NT2/D1 (cell line): ENCODE measurements around the gene GFRA1.

ENCODE experiments used
- DNase-seq: peaks from one replicate; pipeline ENCODE4 v3.0.0-alpha.2; 2011; ENCODE audit warnings: low read depth, low spot score
- H3K27me3 ChIP-seq: 2 replicates; pipeline ENCODE4 v1.6.0; 2011; ENCODE audit warnings: mild to moderate bottlenecking; ENCODE audit not compliant: insufficient read length, insufficient read depth
- H3K36me3 ChIP-seq: 2 replicates; pipeline ENCODE4 v1.6.1; 2011; ENCODE audit warnings: mild to moderate bottlenecking, low read length, mixed read lengths; ENCODE audit not compliant: insufficient read depth, insufficient read length
- H3K4me1 ChIP-seq: 2 replicates; pipeline ENCODE4 v1.5.1; 2011; ENCODE audit not compliant: insufficient read depth, insufficient read length
- H3K4me3 ChIP-seq: 2 replicates; pipeline ENCODE4 v1.5.1; 2011; ENCODE audit warnings: low read depth; ENCODE audit not compliant: insufficient read length
- H3K9ac ChIP-seq: 2 replicates; pipeline ENCODE4 v1.6.0; 2011; ENCODE audit warnings: low read depth; ENCODE audit not compliant: insufficient read length
- H3K9me3 ChIP-seq: 2 replicates; pipeline ENCODE4 v1.5.1; 2011; ENCODE audit warnings: mild to moderate bottlenecking, low read length; ENCODE audit not compliant: insufficient read depth
- SUZ12 ChIP-seq: IDR thresholded peaks from 2 replicates; pipeline ENCODE4 v1.6.1; 2011; ENCODE audit not compliant: insufficient read length, insufficient read depth; ENCODE audit errors: extremely low read depth
- YY1 ChIP-seq: IDR thresholded peaks from 2 replicates; pipeline ENCODE4 v1.6.1; 2011; ENCODE audit not compliant: insufficient read length, insufficient read depth
- ZNF274 ChIP-seq: IDR thresholded peaks from 2 replicates; pipeline ENCODE4 v1.6.1; 2011; ENCODE audit warnings: mild to moderate bottlenecking, low read depth, low read length

GFRA1 gene

DNA sequence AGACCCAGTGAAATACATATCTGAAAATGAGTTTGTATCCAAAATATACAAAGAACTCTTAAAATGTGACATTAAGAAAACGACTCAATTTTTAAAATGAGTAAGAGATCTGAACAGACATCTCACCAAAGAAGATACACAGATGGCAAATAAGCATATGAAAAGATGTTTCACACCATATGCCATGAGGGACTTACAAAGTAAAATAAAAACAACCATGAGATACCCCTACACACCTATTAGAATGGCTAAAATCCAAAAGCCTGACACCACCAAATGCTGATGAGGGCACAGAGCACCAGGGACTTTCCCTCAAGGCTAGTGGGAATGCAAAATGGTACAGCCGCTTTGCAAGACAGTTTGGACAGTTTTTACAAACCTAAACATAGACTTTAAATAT lies 27.9 kb downstream of the GFRA1 start:
- Histone ChIP-seq H3K4me3 (no peak overlapping the region), H3K36me3 (no peaks in the 10 kb centered on the region), H3K4me1 (no peaks in the 10 kb centered on the region), H3K27me3 (no peaks in the 10 kb centered on the region), H3K9ac (no peak overlapping the region), H3K9me3 (no peaks in the 10 kb centered on the region)
- DNase-seq, result no peak
- TF ChIP-seq YY1 (no peak), ZNF274 (no peak), SUZ12 (no peak)

DNA sequence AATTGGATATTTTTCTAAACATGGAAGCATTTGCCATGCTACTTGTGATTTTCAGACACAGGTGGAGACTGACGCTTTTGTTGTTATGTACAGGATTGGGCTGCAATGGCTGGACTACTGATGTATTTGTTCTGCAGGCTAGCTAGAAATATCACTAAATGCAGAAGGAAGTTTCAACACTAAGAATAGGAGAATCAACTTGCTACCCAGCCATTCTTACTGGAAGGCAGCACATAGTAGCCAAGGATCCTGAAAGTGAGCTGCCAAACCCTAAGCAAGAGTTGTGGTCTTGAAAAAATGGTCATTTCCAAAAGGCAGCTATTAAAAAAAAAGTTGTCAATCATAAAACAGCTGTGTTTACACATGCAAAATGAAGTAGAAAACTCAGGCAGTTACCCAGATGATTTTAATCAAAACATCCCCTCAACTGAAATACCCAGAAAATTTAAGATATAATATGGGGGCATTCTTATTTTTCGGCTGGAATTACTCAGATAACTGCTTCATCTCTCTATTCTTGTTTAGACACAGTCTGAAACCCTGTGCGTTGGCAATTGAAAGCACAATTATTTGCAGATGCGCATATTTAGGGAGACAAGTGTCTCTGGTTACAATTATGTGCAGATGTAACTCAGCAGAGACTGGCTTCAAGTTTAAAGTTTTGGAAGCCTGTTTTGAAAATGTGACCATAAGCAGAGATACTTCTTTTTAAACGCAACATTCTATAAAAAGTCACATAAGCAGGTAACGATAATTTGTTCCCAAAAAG lies 31.2 kb downstream of the GFRA1 start:
- H3K27me3 ChIP-seq, result no peaks in the 10 kb centered on the region
- TF ChIP-seq ZNF274 (no peak), SUZ12 (no peak), YY1 (no peak)
- DNase-seq, result no peak

DNA sequence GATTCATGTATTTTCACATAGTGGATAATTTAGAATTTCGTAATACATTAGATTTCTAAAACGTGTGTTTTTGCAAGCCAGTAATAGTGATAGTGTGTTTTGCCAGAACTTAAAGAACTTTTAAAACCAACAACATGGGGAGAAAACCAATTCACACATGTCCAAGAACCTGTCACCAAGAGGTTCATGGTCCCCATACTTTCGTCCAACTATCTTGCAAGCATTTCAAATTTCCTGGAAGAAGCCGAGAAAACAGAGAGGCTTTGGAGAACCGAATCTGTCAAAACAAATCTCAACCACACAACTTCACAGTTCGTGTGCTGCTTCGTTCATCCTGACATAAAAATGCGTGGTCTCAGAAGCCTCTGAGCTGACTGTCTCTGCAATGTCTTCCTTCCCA lies 31.9 kb downstream of the GFRA1 start:
- H3K9ac ChIP-seq, result no peak overlapping the region
- DNase-seq, result no peak
- H3K27me3 ChIP-seq, result no peaks in the 10 kb centered on the region
- TF ChIP-seq SUZ12 (no peak), YY1 (no peak), ZNF274 (no peak)
- no peaks in the 10 kb centered on the region for H3K36me3 ChIP-seq
- H3K4me1 ChIP-seq, result no peaks in the 10 kb centered on the region
- H3K4me3 ChIP-seq, result no peak overlapping the region
- H3K9me3 ChIP-seq, result no peaks in the 10 kb centered on the region

More for the DNA sequence above, 31.2 kb downstream of the GFRA1 start:
- Histone ChIP-seq H3K9me3 (no peaks in the 10 kb centered on the region), H3K36me3 (no peaks in the 10 kb centered on the region), H3K4me1 (no peaks in the 10 kb centered on the region), H3K4me3 (no peak overlapping the region), H3K9ac (no peak overlapping the region)

DNA sequence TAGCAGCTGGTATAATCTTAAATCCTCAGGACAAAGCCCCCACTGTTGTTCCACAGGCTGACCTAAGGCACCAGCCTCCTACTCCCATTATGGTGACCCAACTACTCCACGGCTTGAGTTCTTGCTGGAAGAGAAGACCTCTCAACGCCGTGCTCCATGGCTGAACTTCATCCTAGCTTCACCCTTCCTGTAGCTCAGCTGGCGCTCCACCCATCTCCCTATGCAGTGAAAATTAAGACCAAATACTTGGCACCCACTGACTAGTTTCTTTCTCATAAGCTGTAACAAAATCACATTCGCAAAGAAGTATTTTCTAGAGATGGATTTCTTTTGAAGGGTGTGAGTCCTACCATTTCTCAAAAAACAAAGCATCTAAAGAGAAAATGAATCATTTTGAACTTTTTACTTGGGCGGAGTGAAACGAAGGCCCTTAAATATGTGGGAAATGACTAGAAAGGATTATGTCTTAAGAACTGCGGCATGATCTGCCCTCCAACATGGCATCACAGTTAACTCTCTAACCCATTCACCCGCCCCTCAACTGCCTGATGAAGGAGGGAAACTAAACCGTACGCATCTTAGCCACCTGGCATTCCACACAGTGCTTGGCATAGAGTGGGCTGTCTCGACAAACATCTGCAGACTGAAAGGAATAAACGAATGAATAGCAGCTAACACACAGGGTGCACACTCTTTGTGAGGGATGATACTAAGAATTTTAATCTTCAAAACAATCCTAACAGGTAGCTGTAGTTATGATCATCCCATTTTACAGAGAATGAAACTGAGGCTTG lies 32.7 kb downstream of the GFRA1 start:
- Histone ChIP-seq H3K4me1 (no peaks in the 10 kb centered on the region), H3K9me3 (no peaks in the 10 kb centered on the region), H3K9ac (no peak overlapping the region), H3K4me3 (no peak overlapping the region), H3K27me3 (no peaks in the 10 kb centered on the region), H3K36me3 (no peaks in the 10 kb centered on the region)
- DNase-seq, result no peak
- TF ChIP-seq ZNF274 (no peak), YY1 (no peak), SUZ12 (no peak)

DNA sequence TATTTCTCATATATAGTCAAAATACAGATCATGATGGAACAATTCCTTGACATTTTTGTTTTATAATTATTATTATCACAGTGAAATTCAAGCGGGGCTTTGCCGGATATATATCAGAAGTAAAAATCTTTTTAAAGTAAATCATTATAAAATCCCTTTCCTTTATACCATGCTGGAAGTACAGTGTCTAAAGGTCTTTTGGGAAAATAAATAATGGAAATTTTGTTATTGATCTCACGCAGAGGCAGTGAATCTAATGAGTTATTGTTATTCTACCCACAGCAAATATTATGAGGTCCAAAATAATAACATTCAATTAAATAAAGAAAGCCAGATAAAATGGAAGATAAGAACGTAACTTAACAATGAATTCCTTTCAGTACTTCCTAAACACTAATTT lies 33.8 kb downstream of the GFRA1 start:
- Histone ChIP-seq H3K4me1 (no peaks in the 10 kb centered on the region), H3K27me3 (no peaks in the 10 kb centered on the region), H3K36me3 (no peaks in the 10 kb centered on the region), H3K9me3 (no peaks in the 10 kb centered on the region), H3K9ac (no peak overlapping the region), H3K4me3 (no peak overlapping the region)
- TF ChIP-seq YY1, result no peak
- TF ChIP-seq ZNF274, result no peak
- TF ChIP-seq SUZ12, result no peak
- no peak for DNase-seq

DNA sequence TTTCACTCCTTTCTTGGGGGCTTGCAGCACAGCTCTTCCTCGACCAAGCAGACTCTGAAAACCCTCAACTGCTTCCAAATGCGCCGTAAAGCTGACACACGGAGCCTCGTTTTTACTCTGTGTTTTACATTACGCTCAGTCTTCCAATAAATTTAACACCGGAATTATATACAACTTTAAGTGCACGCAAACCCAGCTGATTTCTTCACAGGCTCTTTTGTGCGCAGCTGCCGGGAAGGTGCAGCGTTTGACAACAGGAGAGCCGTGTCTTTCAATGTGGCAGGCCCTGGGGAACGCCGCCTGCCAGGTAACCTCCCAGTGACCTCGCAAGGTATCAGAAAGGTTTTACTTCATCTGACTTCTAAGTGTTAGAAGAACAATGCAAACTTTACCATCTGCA lies 35.0 kb downstream of the GFRA1 start:
- TF ChIP-seq YY1 (no peak), ZNF274 (no peak), SUZ12 (no peak)
- Histone ChIP-seq H3K27me3 (no peaks in the 10 kb centered on the region), H3K4me1 (no peaks in the 10 kb centered on the region), H3K9ac (no peak overlapping the region), H3K9me3 (no peaks in the 10 kb centered on the region; the same call in 1 of the 2 replicates), H3K36me3 (no peaks in the 10 kb centered on the region), H3K4me3 (no peak overlapping the region)
- DNase-seq, result no peak

DNA sequence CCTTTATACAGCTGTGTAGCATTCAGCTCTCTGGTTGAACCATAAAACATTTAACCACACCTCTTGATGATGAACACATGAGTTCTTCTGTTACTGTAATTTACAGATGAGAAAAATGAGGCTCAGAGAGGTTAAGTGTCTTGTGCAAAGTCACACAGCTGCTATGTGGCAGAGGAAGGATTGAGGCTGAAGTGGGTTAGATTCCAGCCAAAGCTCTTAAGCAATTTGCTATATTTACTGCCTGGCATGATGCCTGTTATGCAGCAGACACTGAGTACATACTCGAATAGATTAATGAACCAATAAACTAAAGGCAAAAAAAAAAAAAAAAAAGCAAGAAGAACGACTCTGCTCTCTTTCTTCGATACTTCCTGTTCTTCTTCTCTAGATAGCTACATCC lies 35.7 kb downstream of the GFRA1 start:
- TF ChIP-seq SUZ12, result no peak
- TF ChIP-seq ZNF274, result no peak
- no peak for TF ChIP-seq YY1
- Histone ChIP-seq H3K27me3 (no peaks in the 10 kb centered on the region), H3K9me3 (no peaks in the 10 kb centered on the region; the same call in 1 of the 2 replicates), H3K9ac (no peak overlapping the region), H3K36me3 (no peaks in the 10 kb centered on the region), H3K4me3 (no peak overlapping the region), H3K4me1 (no peaks in the 10 kb centered on the region)
- DNase-seq, result no peak
